HG02885 (cell line): ENCODE measurements around the gene GJA10.

Source experiments
- ATAC-seq: cut with Tn5 transposase; IDR thresholded peaks from one replicate; pipeline ENCODE4 v1.9.1; 2021; ENCODE audit warnings: mild to moderate bottlenecking; ENCODE audit not compliant: unreplicated experiment, poor library complexity

Gene GJA10

DNA sequence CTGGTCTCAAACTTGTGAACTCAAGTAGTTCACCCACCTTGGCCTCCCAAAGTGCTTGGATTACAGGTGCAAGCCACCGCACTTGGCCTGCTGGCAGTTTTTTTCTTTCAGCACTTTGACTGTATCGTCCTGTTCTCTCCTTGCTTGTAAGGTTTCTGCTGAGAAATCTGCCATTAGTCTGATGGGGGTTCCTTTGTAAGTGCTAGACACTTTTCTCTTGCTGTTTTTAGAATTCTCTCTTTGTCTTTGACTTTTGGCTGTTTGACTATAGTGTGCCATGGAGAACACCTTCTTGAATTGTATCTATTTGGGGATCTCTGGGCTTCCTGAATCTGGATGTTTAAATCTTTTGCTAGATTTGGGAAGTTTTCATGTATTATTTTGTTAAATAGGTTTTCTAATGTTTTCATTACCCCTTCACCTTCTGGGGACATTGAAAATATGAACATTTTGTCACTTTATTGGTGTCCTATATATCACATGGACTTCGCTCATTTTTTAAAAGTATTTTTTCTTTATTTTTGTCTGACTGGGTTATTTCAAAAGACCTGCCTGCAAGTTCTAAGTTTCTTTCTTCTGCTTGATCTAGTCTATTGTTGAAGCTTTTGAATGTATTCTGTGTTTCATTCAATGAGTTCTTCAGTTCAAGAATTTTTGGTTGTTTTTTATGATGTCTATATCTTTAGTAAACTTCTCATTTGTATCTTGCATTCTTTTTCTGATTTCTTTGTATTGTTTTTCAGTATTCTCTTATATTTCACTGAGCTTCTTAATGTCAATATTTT, 22.1 kb downstream of the GJA10 start:
- ATAC-seq = no peak

DNA sequence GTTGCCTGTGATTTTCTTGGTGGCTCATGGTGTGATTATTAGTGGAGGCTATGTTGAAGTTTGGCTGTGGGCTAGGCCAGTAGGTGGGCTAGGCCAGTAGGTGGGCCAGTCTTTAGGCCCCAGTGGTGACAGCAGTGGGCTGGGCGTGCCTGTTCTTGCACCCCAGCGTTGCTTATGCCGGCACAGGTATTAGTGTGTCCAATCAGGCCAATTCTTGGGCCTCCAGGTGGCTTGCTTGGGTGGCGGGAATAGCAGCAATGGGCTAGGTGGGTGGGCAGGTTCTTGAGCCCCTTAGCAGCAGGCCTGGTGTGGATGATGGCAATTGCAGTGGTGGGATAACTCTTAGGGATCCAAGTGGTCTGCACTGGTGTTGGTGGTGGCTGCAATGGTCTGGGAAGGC, 22.9 kb downstream of the GJA10 start:
- ATAC-seq = no peak

DNA sequence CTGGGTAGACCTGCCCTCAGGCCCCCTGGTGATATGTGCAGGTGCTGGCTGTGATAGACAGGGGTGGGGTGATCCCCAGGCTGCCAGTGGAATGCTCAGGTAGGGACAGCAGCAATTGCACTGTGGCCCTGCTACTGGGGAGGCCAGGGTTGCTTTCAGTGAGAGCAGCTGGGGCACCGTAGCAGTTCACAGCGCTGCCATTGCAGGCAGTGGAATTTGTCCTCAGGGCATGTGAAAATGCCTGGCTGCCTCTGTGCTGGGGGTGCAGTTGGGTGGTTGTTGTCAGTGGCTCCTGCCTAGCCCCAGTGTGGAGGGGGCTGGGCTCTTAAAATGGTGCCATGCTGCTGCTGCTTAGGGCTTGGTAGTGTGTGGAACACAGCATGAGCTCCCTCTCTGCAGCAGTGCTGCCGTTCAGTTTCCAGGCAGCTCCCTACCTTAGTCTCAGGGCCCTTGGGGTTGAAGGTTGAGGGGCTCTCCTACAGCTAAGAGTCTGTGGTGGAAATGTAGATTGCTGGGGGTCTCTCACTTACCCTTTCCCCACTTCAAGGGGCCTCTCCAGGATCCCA, 23.6 kb downstream of the GJA10 start:
- ATAC-seq = no peak

DNA sequence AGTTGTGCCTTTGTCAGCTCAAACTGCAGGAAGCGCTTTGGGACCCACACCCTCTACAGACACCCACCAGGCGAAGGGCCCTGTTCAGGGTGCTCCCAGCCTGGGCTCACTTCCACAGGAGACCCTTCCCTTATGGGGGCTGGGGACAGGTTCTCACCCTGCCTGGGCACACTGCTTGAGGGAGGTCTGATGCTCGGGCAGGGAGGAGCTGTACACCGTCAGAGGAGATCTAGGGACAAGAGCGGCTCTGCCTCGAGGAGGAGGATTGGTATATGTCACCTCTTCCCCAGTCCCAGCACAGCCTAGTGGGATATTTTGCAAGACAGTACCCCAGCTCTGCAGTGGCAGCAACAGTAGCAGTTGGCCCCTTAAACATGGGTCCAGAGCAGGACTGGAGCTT, 26.9 kb downstream of the GJA10 start:
- no peak for ATAC-seq

DNA sequence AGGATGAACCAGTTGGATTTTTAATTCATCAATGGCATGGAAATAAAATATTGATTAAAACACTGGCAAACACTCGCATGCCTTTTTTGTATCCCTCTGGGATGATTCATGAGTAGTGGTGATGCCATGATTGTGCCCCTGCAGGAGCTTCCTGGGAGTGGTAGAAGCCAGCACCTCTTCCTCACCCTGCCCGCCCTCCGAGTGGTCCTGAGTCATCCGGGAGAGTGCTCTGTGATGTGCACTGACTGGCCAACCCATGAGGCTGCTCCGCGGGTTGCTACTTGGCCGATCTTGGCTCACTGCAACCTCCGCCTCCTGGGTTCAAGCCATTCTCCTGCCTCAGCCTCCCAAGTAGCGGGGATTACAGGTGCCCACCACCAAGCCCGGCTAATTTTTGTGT, 27.4 kb downstream of the GJA10 start:
- no peak for ATAC-seq

DNA sequence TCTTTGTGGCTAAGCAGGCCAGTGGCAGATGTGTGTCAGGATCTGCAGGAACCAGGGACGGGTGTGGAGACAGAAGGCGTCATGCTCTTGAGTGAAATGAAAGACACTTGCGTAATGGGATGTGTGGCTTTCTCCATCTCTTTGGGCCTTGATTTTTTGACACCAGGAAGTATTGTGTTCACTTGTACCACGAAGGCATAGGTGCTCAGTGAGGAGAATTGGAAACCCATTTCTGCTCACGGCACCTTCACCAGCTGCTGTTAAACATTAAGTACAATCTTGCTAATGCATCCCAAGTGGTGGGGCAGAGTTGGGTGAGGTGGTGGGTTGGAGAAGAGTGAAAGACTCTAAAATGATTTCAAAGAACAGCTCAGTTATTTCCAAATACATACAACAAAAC, 30.0 kb downstream of the GJA10 start:
- ATAC-seq = no peak

DNA sequence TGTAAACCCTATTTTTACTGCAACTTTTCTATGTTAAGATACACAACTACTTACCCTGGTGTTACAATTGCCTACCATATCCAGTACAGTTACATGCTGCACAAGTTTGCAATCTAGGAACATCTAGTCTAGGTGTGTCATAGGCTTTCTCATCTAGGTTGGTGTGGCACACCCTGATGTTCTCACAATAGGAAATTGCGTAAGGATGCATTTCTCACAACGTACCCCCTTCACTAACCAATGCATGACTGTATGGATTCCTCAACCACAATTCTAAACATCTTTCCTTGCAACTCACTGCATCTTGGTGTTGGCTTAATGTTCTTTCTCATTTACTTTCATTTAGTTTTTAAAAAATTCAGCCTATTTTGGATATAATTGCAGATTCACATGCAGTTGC, 31.6 kb downstream of the GJA10 start:
- no peak for ATAC-seq

DNA sequence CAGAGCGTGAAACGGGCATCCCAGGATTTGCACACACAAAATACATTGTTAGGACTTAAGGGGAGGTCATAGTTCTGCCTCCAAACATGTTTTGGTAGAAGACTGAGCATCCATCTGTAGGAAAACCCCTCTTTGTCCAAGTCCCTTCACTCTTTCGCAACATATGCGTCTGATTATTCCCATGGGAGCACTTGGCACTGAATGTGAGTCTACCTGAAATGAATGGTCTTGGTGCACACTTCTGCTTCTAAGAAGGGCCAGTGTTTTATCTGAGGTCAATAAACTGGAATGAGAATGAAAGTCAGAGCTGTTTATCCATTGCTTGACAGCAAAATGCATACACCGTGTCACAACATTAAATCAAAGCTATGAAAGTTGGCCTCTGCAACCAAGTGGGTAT, 33.0 kb downstream of the GJA10 start:
- no peak for ATAC-seq

DNA sequence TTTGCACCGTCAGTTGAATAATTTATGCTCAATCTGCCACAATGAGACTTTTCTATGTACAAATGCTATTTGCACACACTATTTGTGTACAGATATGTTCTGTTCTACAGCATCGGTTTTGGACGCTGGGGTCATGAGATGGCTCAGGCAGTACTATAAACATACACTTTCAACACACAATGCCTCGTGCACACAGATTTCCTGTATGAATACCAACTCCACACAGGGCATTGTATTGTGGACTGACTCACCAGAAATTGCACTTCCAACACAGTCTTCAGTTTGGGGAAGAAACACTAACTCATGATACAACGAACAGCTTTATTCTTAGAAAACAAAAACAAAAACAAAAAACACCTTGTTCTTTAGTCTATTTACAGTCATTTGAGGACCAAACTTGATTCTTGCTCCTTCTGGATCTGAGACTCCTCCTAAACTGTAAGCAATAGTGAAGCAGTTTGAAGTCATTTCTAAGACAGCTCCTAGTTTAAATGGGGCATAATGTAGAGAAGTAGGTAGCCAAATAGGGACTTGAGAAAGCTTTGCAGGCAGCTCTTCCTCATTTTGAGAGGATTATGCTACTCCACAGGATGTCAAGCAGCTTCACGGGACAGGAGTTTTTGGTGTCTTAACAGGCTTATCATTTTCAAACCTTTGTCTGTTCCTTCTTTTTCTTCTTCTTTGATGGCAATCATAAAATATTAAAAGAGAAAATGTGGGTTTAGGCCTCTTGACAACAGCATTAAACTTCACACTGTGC, 33.7 kb downstream of the GJA10 start:
- ATAC-seq = no peak

DNA sequence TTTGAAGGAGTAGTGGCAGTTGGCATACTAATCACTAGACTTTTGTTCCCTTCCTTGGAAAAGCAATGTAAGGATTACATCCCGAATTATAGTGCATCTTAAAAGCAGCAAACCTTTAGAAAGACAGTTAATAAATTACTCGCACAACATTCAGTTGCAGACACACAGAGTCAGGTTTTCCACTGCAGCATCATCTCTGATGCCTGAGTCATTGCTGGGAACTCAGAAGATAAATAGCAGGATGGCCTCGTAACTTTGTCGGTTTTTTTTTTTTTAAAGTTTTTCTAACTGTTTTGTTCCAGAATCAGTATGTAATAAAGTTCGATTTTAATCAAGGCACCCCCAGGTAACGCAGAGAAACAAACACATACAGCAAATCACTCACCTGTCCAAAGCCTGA, 34.3 kb downstream of the GJA10 start:
- ATAC-seq = no peak

DNA sequence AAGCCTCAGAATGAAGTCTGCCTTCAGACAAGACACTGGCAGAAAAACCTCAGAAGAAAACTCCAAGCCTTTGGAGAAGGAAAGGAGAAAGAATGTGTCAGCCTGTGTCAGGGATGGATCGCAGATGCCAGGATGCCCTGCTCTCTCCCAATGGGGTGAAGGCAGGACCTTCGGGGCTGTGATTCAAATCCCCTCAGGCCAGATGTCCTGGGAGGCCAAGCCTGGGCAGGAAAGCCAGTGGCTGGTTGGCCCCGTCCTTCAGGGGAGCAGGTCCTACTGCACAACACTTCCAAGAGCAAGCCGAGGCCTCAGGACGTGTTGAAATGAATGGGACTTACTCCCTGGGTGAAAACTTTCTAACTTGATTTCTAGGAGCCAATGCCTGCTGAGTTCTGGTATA, 36.5 kb downstream of the GJA10 start:
- ATAC-seq = no peak

DNA sequence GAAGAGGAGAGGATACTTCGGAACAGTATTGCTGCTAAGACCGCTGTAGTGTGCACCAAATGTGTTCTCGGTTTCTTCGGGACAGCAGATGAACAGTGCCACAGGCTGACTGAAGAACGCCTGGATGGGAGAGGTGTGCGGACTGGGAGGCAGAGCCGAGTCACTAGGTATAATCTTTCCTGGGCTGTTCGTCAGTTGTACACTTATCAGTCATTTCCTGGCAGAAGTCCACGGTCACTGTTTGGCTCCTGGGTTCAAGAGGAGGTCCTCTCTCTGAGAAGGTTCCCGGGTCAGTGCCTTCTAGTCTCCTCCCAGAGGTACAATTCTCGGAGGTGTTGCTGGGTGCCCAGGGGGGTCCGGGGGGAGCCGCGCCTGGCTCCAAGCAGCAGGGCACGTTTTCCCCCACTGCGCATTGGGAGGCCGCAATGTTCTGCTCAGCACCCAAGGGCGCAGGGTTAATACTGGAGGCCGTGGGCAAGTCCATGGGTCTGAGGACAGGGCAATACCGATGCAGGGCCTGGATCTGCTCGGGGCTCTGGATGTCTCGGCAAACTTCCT, 38.1 kb downstream of the GJA10 start:
- ATAC-seq = no peak

DNA sequence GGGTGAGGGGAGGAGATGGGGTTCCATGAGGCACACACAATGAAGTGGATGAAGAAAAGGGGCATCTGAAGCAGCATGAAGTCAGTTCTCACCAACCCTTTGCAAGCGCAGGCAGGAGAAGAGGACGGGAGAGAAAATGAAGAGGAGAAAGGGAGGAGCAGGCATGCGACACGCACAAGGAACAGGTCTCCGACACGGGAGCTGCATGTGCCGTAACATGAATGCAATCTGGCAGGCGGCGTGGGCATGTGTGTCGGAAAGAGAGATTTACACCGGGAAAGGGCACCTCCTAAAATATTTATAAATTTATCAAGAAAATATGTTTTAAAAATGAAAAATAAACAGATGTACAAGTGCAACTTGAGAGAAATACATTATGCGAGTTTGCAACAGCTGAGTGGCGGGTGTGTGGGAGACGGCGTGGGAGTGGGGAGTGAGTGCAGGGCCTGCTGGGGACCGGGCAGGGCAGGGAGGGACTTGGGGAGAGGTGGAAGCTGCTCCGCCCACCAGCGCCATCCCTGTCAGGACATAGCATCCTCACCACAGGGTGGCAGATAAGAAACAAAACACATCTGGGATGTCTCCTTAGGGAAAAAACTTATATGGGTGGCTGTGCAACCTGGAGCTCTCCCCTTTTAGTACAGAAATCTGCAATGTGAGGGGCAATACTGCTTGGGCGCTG, 40.6 kb downstream of the GJA10 start:
- ATAC-seq = no peak

DNA sequence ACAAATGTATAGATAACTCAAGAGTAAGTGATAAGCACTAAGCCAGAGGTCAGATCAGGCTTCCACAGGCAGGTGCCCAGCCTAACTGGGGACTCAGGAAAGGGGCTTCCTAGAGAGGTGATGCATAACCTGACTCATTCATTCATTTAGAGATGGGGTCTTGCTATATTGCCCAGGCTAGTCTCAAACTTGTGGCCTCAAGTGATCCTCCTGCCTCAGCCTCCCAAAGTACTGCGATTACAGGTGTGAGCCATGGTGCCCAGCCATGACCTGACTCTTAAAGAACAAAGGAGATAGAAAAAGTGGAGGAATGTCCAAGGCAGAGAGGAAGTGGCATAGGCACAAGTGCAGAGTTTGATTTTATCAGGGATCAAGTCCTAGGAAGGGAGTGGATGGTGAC, 41.9 kb downstream of the GJA10 start:
- no peak for ATAC-seq

DNA sequence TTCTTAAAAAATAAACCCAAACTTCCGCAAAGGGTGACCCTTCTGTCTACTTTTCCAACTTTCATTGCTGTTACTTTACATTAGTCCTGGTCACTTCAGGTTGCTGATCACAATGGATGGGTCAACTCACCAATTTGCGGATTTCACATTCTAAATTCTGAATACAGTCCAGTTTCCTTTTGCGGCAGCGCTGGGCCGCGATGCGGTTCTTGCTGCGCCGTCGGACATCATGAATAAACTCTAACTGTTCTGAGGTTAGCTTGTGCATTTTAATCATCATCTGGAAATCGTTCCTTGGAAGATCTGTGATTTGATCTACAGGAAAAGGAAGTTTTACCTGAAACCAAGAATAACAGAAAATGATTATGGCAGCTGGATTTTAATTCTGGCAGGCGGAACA, 43.7 kb downstream of the GJA10 start:
- ATAC-seq = no peak

DNA sequence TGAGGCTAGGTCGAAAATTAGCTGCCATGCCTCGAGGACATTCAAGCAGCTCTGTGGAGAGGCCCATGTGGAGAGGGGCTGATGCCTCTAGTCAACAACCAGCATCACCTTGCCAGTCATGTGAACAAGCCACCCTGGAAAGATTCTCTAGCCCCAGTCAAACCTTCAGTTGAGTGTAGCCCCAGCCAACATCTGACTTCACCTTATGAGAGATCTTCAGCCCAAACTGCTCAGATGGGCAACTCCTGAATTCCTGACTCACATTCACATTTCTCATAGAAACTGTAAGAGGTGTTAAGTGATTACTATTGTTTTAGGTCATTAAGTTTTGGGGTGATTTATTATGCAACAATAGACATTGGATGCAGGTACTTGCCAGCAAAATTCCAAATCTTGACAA, 44.9 kb downstream of the GJA10 start:
- no peak for ATAC-seq

DNA sequence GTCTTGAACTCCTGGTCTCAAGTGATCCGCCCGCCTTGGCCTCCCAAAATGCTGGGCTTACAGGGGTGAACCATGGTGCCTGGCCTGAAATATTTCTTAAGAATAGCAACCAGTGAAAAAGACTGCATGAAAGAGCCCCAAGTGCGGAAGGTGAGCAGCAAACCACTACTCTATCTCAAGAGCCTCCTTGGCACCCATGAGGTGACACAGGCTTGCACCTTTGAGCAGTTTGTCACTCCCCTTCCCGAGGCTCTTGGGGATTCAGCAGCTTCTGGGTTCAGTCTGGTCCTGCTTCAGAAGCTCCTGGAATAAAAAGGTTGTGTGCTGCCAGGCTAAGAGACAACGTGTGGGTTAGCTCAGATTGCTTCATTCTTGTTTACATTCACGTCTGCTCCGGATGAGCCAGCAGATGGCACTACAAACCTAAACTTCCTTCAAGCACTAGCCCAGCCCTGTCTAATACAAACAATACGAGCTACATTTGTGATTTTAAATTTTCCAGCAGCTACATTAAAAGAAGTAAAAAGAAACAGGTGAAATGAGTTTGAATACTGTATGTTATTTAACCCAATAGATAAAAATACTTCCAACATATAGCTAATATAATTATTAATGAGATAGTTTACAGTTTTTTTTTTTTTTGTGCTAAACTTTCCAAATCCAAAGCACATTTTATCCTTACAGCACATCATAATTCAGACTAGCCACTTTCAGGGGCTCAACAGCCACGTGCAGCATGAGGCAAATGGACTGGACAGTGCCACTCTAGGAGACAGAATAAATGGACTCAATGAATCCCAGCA, 46.2 kb downstream of the GJA10 start:
- peak; percentile 97 for ATAC-seq

DNA sequence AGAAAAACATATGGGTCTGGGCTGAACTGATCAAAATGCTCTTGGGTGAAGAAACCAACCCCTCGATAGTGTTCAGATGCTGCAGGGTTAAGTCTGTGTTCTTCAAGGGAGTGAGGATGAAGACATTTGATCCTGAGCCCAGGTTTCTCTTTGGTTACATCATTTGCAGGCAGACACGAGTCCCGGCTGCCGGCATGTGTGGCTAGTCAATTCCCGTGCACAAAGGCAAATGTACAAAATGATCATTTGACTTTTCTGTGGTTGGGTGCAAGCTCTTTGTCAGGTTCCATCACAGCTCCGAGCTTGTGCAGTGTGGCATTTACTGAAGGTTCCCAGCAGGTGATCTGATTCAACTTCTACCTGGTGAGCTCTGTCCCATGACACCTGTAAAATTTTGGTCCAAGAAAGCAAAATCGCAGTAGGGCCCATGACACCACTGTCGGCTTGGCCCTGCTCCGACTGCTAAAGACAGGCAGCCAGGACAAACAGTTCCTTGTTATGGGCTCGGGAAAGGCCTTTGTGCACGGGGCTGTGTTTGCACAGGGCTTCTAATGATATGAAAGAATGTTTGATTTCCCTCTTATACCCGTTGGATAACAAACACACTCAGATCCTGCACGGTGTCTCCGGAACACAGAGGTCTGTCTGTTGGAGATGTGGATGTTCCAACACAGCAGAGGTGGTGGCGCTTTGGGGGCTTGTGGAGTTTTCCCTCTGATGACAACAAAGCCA, 46.9 kb downstream of the GJA10 start:
- ATAC-seq = no peak

DNA sequence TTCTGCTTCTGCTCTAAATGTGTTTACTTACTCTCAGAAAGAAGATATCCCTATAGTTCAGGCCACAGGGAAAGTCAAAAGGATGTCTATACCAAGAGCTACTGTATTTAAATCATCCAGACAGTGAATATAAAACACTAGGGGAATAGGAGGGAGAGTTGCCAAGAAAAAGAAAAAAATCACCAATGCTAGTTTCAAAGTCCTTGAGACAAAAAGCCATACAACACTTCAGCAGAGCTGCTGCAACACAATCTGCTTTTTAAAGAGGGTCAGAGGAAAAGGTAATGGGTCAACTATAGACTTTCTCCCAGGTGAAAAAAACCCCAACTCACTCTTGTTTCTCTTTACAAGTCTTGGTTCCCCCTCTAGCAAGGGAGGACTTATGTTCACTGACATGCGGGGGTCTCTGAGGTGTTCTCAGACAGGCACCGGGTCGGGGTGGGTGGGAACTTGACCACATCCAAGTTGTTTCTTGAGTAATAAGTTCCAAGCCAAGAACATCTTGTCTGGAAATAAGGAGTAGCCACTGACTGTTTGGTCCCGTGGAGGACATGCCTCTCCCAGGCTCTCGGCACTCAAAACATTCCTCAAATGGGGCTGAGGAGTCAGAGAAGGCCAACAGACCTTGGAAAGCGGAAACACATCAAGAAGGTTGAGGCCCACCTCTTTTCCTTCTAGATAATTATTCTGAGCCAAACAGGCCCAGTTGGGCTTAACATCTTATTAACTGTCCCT, 47.7 kb downstream of the GJA10 start:
- no peak for ATAC-seq
